GM12878 (cell line): ENCODE measurements around the gene CNR2. TPM values are rescaled to one million over a fixed set of nuclear protein-coding genes. Genes with fewer than 3 reads are reported as not detected.

Experiments
- BACH1 ChIP-seq: fragments of 450-650 bp; IDR thresholded peaks from 2 replicates; pipeline ENCODE4 v1.6.1; 2017; ENCODE audit warnings: mild to moderate bottlenecking, borderline replicate concordance
- BMI1 ChIP-seq: fragments of 450-650 bp; IDR thresholded peaks from 2 replicates; pipeline ENCODE4 v1.6.1; 2016; ENCODE audit warnings: mild to moderate bottlenecking, moderate library complexity, borderline replicate concordance
- BRCA1 ChIP-seq: IDR thresholded peaks from 2 replicates; pipeline ENCODE4 v1.6.1; 2011; ENCODE audit warnings: low read depth, low read length, improper control_type of control experiment
- EZH2 ChIP-seq: IDR thresholded peaks from 2 replicates; pipeline ENCODE4 v1.6.1; 2012; ENCODE audit warnings: low read depth, mild to moderate bottlenecking, control low read depth, inconsistent platforms, low read length, borderline replicate concordance; ENCODE audit not compliant: control insufficient read depth
- FOXM1 ChIP-seq: IDR thresholded peaks from 2 replicates; pipeline ENCODE4 v1.6.1; 2012; ENCODE audit warnings: low read depth, mild to moderate bottlenecking, inconsistent platforms, low read length, moderate library complexity
- GABPA ChIP-seq: IDR thresholded peaks from 2 replicates; pipeline ENCODE4 v1.6.1; 2014; ENCODE audit warnings: antibody characterized with exemption, low read depth, mild to moderate bottlenecking, inconsistent platforms
- HDGF ChIP-seq: fragments of 450-650 bp; IDR thresholded peaks from 2 replicates; pipeline ENCODE4 v1.6.1; 2016; ENCODE audit warnings: antibody characterized with exemption
- JUND ChIP-seq: IDR thresholded peaks from 2 replicates; pipeline ENCODE4 v1.6.1; 2012; ENCODE audit warnings: low read depth, mild to moderate bottlenecking, low read length, improper control_type of control experiment, moderate library complexity
- LARP7 ChIP-seq: fragments of 450-650 bp; IDR thresholded peaks from 2 replicates; pipeline ENCODE4 v1.6.1; 2017; ENCODE audit warnings: mild to moderate bottlenecking
- NFYA ChIP-seq: IDR thresholded peaks from 2 replicates; pipeline ENCODE4 v1.6.1; 2011; ENCODE audit warnings: low read depth, mild to moderate bottlenecking, low read length, improper control_type of control experiment, borderline replicate concordance
- PBX3 ChIP-seq: IDR thresholded peaks from 2 replicates; pipeline ENCODE4 v1.6.1; 2011; ENCODE audit warnings: mild to moderate bottlenecking, low read depth, low read length, moderate library complexity; ENCODE audit not compliant: insufficient replicate concordance
- RBBP5 ChIP-seq: fragments of 200-600 bp; sonication (generic); conservative IDR thresholded peaks from 2 replicates; pipeline ENCODE4 v1.6.1; 2016
- RCOR1 ChIP-seq: conservative IDR thresholded peaks from 2 replicates; pipeline ENCODE4 v1.6.1; 2012; ENCODE audit warnings: low read depth, low read length, improper control_type of control experiment
- RFX5 ChIP-seq: IDR thresholded peaks from 2 replicates; pipeline ENCODE4 v1.6.1; 2011; ENCODE audit warnings: low read depth, low read length, improper control_type of control experiment
- SIN3A ChIP-seq: IDR thresholded peaks from 2 replicates; pipeline ENCODE4 v1.6.1; 2012; ENCODE audit warnings: low read depth, low read length, improper control_type of control experiment
- SUPT20H ChIP-seq: IDR thresholded peaks from 2 replicates; pipeline ENCODE4 v1.6.1; 2011; ENCODE audit warnings: low read depth, mild to moderate bottlenecking, low read length, moderate library complexity, borderline replicate concordance; ENCODE audit not compliant: control insufficient read depth
- TAF1 ChIP-seq: IDR thresholded peaks from 2 replicates; pipeline ENCODE4 v1.6.1; 2011; ENCODE audit warnings: mild to moderate bottlenecking, low read depth, low read length, borderline replicate concordance
- TCF12 ChIP-seq: IDR thresholded peaks from 2 replicates; pipeline ENCODE4 v1.6.1; 2011; ENCODE audit warnings: low read depth, mild to moderate bottlenecking, low read length
- TCF7 ChIP-seq: IDR thresholded peaks from 2 replicates; pipeline ENCODE4 v1.6.1; 2014; ENCODE audit warnings: antibody characterized with exemption, borderline replicate concordance
- WRNIP1 ChIP-seq: IDR thresholded peaks from 2 replicates; pipeline ENCODE4 v1.6.1; 2011; ENCODE audit warnings: low read depth, low read length, improper control_type of control experiment, borderline replicate concordance
- ZBTB11 ChIP-seq: fragments of 450-650 bp; formaldehyde crosslinking; IDR thresholded peaks from 2 replicates; pipeline ENCODE4 v1.5.0; 2022; ENCODE audit warnings: mild to moderate bottlenecking, missing genetic modification characterization
- ZZZ3 ChIP-seq: IDR thresholded peaks from 2 replicates; pipeline ENCODE4 v1.6.1; 2011; ENCODE audit warnings: low read depth; ENCODE audit not compliant: control insufficient read depth, insufficient read length
- polyA plus RNA-seq, 11 experiments: library from polyadenylated mRNA; depleted of rRNA in 4 of 11; unstranded in 6 of 11; stranded (reverse) in 5 of 11; fragments of >200 nt; fragmentation: Nextera tagmentation in 4 of 11; fragmentation: Illumina TruSeq in 1 of 11; extraction: Ambion mirVana in 4 of 11; extraction: Trizol in 1 of 11; gene quantifications; 1 replicate in 1 of 11; 2 replicates in 10 of 11; pipeline versions ENCODE4 v1.2.1 to v1.2.3, GENCODE V29; 2011 to 2016; ENCODE audit warnings: inconsistent platforms in 2 of 11, missing spikeins in 2 of 11, low read depth in 1 of 11
- total RNA-seq, 4 experiments: library from RNA; depleted of rRNA in 3 of 4; stranded (reverse); fragments of >200 nt in 3 of 4; fragmentation: Illumina TruSeq in 1 of 4; extraction: Trizol in 1 of 4; gene quantifications; 2 replicates each; pipeline versions ENCODE4 v1.2.1 to v1.2.3, GENCODE V29; 2013 to 2021
- TF ChIP-seq, protein P1 (sequence below): fragments of 450-650 bp; IDR thresholded peaks from 2 replicates; pipeline ENCODE4 v1.6.1; 2018; ENCODE audit warnings: borderline replicate concordance, mild to moderate bottlenecking; ENCODE audit not compliant: partially characterized antibody
- TF ChIP-seq, protein P2 (sequence below): IDR thresholded peaks from 2 replicates; pipeline ENCODE4 v1.6.1; 2012; ENCODE audit warnings: low read depth, low read length, improper control_type of control experiment

CNR2 gene
- total and polyA plus RNA-seq, 10 of the 15 experiments (the other 5 are each of a cell fraction or from before 2014, with no cell fraction given): 0.46 to 19.8 (median 12.2) TPM

DNA sequence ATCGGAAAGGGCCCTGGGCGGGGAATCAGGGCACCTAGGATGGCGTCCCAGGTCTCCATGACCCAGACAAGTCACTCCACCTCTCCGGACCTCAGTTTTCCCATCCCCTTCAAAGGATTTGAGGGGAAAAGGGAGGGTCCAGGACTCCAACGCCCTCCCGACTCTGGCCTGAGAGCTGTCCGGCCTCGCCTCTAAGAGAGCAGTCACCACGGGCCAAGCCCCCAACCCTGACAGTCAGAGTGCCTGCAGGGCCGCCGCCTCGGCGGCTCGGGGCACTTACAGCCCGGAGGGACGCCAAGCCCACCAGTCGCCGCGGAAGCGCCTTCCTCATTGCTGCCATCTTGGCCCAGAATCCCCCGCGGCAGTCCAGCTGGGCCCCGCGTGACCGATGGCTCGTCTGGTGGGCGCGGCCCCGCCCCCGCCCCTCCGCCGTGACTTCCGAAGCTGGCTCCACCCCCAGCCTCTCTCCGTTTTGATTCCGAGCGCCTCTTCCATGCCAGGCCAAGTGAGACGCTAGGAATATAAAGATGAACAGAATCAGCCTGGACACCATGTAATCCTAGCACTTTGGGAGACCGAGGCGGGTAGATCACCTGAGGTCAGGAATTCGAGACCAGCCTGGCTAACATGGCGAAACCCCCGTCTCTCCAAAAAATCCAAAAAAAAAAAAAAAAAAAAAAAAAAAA lies 87.9 kb downstream of the CNR2 start, which contains the start of gene HMGCL (continued):
- TF ChIP-seq, protein P1, sequence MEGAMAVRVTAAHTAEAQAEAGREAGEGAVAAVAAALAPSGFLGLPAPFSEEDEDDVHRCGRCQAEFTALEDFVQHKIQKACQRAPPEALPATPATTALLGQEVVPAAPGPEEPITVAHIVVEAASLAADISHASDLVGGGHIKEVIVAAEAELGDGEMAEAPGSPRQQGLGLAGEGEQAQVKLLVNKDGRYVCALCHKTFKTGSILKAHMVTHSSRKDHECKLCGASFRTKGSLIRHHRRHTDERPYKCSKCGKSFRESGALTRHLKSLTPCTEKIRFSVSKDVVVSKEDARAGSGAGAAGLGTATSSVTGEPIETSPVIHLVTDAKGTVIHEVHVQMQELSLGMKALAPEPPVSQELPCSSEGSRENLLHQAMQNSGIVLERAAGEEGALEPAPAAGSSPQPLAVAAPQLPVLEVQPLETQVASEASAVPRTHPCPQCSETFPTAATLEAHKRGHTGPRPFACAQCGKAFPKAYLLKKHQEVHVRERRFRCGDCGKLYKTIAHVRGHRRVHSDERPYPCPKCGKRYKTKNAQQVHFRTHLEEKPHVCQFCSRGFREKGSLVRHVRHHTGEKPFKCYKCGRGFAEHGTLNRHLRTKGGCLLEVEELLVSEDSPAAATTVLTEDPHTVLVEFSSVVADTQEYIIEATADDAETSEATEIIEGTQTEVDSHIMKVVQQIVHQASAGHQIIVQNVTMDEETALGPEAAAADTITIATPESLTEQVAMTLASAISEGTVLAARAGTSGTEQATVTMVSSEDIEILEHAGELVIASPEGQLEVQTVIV: no peak
- no peak for TF ChIP-seq SUPT20H
- TF ChIP-seq EZH2: no peak
- peak; percentile 76 for TF ChIP-seq PBX3
- peak; percentile 94 for TF ChIP-seq TCF12
- TF ChIP-seq TAF1: peak; percentile 98
- TF ChIP-seq WRNIP1: no peak
- no peak for TF ChIP-seq TCF7
- no peak for TF ChIP-seq RCOR1
- no peak for TF ChIP-seq GABPA
- no peak for TF ChIP-seq HDGF
- peak; percentile 82; the same call in 1 of the 2 replicates for TF ChIP-seq SIN3A
- no peak for TF ChIP-seq RFX5
- no peak for TF ChIP-seq BRCA1
- TF ChIP-seq, protein P2, sequence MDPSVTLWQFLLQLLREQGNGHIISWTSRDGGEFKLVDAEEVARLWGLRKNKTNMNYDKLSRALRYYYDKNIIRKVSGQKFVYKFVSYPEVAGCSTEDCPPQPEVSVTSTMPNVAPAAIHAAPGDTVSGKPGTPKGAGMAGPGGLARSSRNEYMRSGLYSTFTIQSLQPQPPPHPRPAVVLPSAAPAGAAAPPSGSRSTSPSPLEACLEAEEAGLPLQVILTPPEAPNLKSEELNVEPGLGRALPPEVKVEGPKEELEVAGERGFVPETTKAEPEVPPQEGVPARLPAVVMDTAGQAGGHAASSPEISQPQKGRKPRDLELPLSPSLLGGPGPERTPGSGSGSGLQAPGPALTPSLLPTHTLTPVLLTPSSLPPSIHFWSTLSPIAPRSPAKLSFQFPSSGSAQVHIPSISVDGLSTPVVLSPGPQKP: no peak
- no peak for TF ChIP-seq ZBTB11 (CRISPR knock-in tag)
- TF ChIP-seq RBBP5: no peak
- no peak for TF ChIP-seq JUND
- no peak for TF ChIP-seq ZZZ3
- no peak for TF ChIP-seq FOXM1
- TF ChIP-seq LARP7: peak; percentile 85
- TF ChIP-seq NFYA: no peak
- peak; percentile 80 for TF ChIP-seq BACH1
- no peak for TF ChIP-seq BMI1
